Activated gamma-delta T cell (primary cell): Measurements from ENCODE around the gene NCOA7.

ENCODE experiments used
- DNase-seq: peaks from one replicate; lab custom pipeline; 2025; lab: John Stamatoyannopoulos, UW

NCOA7 gene

GRCh38 chr6:125814481-125814880 lies 23.7 kb downstream of the NCOA7 start:
- DNase-seq = no peak

- DNase-seq = no peak
These were observed 24.5 kb downstream of the NCOA7 start for GRCh38 chr6:125815080-125815910.

- no peak for DNase-seq
These were observed 26.1 kb downstream of the NCOA7 start for GRCh38 chr6:125816828-125817280.

GRCh38 chr6:125818225-125818657 lies 27.5 kb downstream of the NCOA7 start:
- DNase-seq = no peak

GRCh38 chr6:125818772-125819260 lies 28.1 kb downstream of the NCOA7 start:
- no peak for DNase-seq

GRCh38 chr6:125819535-125820326 lies 29.0 kb downstream of the NCOA7 start:
- DNase-seq = no peak

GRCh38 chr6:125821825-125822281 lies 31.1 kb downstream of the NCOA7 start:
- no peak for DNase-seq

- no peak for DNase-seq
These were observed 32.4 kb downstream of the NCOA7 start for GRCh38 chr6:125823180-125823579.

GRCh38 chr6:125824946-125825771 lies 34.4 kb downstream of the NCOA7 start:
- DNase-seq = no peak

GRCh38 chr6:125826695-125827463 lies 36.1 kb downstream of the NCOA7 start:
- DNase-seq = no peak

- no peak for DNase-seq
These were observed 37.1 kb downstream of the NCOA7 start for GRCh38 chr6:125827788-125828320.

GRCh38 chr6:125828476-125829039 lies 37.8 kb downstream of the NCOA7 start:
- DNase-seq = no peak

GRCh38 chr6:125829433-125829832 lies 38.7 kb downstream of the NCOA7 start:
- DNase-seq = no peak

- no peak for DNase-seq
These were observed 40.9 kb downstream of the NCOA7 start for GRCh38 chr6:125831659-125832058.

- DNase-seq = no peak
These were observed 41.8 kb downstream of the NCOA7 start for GRCh38 chr6:125832391-125833117.

GRCh38 chr6:125834348-125834747 lies 43.6 kb downstream of the NCOA7 start:
- no peak for DNase-seq

GRCh38 chr6:125835221-125835744 lies 44.5 kb downstream of the NCOA7 start:
- no peak for DNase-seq

GRCh38 chr6:125836466-125836865 lies 45.7 kb downstream of the NCOA7 start:
- DNase-seq = no peak

GRCh38 chr6:125839471-125839870 lies 48.7 kb downstream of the NCOA7 start:
- DNase-seq = no peak
